Esophagus squamous epithelium (tissue), 5 donors: ENCODE data around the gene TUBD1. TPM values are rescaled to one million over a fixed set of nuclear protein-coding genes. Genes with fewer than 3 reads are reported as not detected.

ENCODE experiments used
- DNase-seq: peaks from one replicate; lab custom pipeline; 2025; lab: John Stamatoyannopoulos, UW
- H3K27ac ChIP-seq, 4 donors: fragments of 200-600 bp; sonication (generic); one replicate each; pipeline ENCODE4 v1.5.1; 2016 to 2019; ENCODE audit warnings: mild to moderate bottlenecking in 1 of 4
- H3K27me3 ChIP-seq, 4 donors: fragments of 200-600 bp; sonication (generic); 1 replicate in 3 of 4; 2 replicates in 1 of 4; pipeline versions ENCODE4 v1.5.1 to v1.6.0; 2017 to 2021; ENCODE audit warnings: antibody characterized with exemption in 1 of 4
- H3K36me3 ChIP-seq, 3 donors: fragments of 200-600 bp; sonication (generic); one replicate each; pipeline ENCODE4 v1.5.1; 2016 to 2019
- H3K4me1 ChIP-seq, 3 donors: fragments of 200-600 bp; sonication (generic); one replicate each; pipeline ENCODE4 v1.5.1; 2017 to 2019
- H3K4me3 ChIP-seq, 4 donors: fragments of 200-600 bp; sonication (generic); 1 replicate in 3 of 4; 2 replicates in 1 of 4; pipeline ENCODE4 v1.5.1; 2016 to 2019; ENCODE audit warnings: mild to moderate bottlenecking in 2 of 4, moderate library complexity in 1 of 4
- H3K9me3 ChIP-seq, 3 donors: fragments of 200-600 bp; sonication (generic); one replicate each; pipeline ENCODE4 v1.5.1; 2016 to 2019
- CTCF ChIP-seq, 6 experiments: fragments of 450-650 bp in 4 of 6; fragments of 200-600 bp in 2 of 6; sonication (generic) in 2 of 6; IDR thresholded peaks; one replicate each; pipeline ENCODE4 v1.5.1; 2016 to 2019; ENCODE audit warnings: antibody characterized with exemption in 6 of 6, mild to moderate bottlenecking in 4 of 6, moderate library complexity in 4 of 6
- POLR2A ChIP-seq, 4 donors: fragments of 450-650 bp; IDR thresholded peaks; one replicate each; pipeline ENCODE4 v1.6.1; 2017; ENCODE audit warnings: antibody characterized with exemption in 4 of 4, mild to moderate bottlenecking in 4 of 4, moderate library complexity in 3 of 4
- WGBS, 2 donors: methylation state at CpG; one replicate each; pipeline ENCODE4 v1.1.5; 2018; 5-methylcytosine and 5-hydroxymethylcytosine counted together
- intact Hi-C: fragments of 100-400 bp; cut with DNase I; formaldehyde crosslinking; loops from one replicate; pipeline ENCODE4 v1.15.0; 2022
- total RNA-seq, 4 donors: library from RNA; depleted of rRNA; stranded (reverse); fragments of >200 nt; gene quantifications; one replicate each; pipeline ENCODE4 v1.1.0, GENCODE V29; 2016
- donor health status: DM: yes; HTN: yes; CAD: no.

The TUBD1 gene
- total RNA-seq, 4 donors from 2014 or later = 8.0 to 16.0 (median 12.5) TPM

- Histone ChIP-seq H3K36me3 (peaks cover 4 to 74% (median 15%) of the 10 kb centered on the region in 3 donors), H3K9me3 (no peaks in the 10 kb centered on the region), H3K27ac (no peak overlapping the region), H3K27me3 (no peaks in the 10 kb centered on the region), H3K4me1 (peaks cover 8 to 21% (median 10%) of the 10 kb centered on the region in 3 donors), H3K4me3 (no peak overlapping the region)
- TF ChIP-seq CTCF (IDR thresholded peaks at IDR 0.05) = no peak
- no peak for TF ChIP-seq POLR2A (IDR thresholded peaks at IDR 0.05)
- intact Hi-C loops = no loop called here
- 89 to 93% methylated on average over 6 to 8 of the region's 8 CpGs for WGBS, 2 donors
- no peak for DNase-seq
Observed at GRCh38 chr17:59888145-59888750, 4.5 kb downstream of the TUBD1 start.

GRCh38 chr17:59884861-59885260 lies 7.9 kb downstream of the TUBD1 start:
- Histone ChIP-seq H3K4me1 (no peaks in the 10 kb centered on the region), H3K27me3 (no peaks in the 10 kb centered on the region), H3K36me3 (peaks cover 4 to 98% (median 16%) of the 10 kb centered on the region in 3 donors), H3K9me3 (no peaks in the 10 kb centered on the region), H3K4me3 (no peak overlapping the region), H3K27ac (no peak overlapping the region)
- intact Hi-C loops = no loop called here
- DNase-seq = no peak
- TF ChIP-seq POLR2A (IDR thresholded peaks at IDR 0.05) (no peak), CTCF (IDR thresholded peaks at IDR 0.05) (no peak)
- 96 to 98% methylated on average over 7 to 9 of the region's 9 CpGs for WGBS, 2 donors

- Histone ChIP-seq H3K36me3 (peaks cover 3 to 99% (median 23%) of the 10 kb centered on the region in 3 donors), H3K4me3 (no peak overlapping the region), H3K27me3 (no peaks in the 10 kb centered on the region), H3K27ac (peak overlapping the region in 2 of 4 donors; percentile 21 to 25), H3K9me3 (no peaks in the 10 kb centered on the region), H3K4me1 (peaks cover 0 to 4% (median 0%) of the 10 kb centered on the region in 3 donors)
- intact Hi-C loops = no loop called here
- TF ChIP-seq CTCF (IDR thresholded peaks at IDR 0.05) (no peak), POLR2A (IDR thresholded peaks at IDR 0.05) (no peak)
- 65 to 76% methylated on average over 2 to 3 of the region's 3 CpGs for WGBS, 2 donors
- no peak for DNase-seq
Observed at GRCh38 chr17:59878624-59879023, 14.1 kb downstream of the TUBD1 start.

GRCh38 chr17:59877965-59878364 lies 14.8 kb downstream of the TUBD1 start:
- 83 to 91% methylated on average over 5 of the region's 5 CpGs for WGBS, 2 donors

More at GRCh38 chr17:59877965-59878364, 14.8 kb downstream of the TUBD1 start:
- Histone ChIP-seq H3K36me3 (peaks cover 0 to 99% (median 18%) of the 10 kb centered on the region in 3 donors), H3K4me1 (peaks cover 0 to 4% (median 0%) of the 10 kb centered on the region in 3 donors), H3K27ac (peak overlapping the region in 2 of 4 donors; percentile 21 to 25), H3K27me3 (no peaks in the 10 kb centered on the region), H3K4me3 (no peak overlapping the region), H3K9me3 (no peaks in the 10 kb centered on the region)
- no peak for DNase-seq
- no peak for TF ChIP-seq CTCF (IDR thresholded peaks at IDR 0.05)
- no peak for TF ChIP-seq POLR2A (IDR thresholded peaks at IDR 0.05)
- intact Hi-C loops = no loop called here
